Heart right ventricle (tissue), 16 donors: ENCODE measurements around the gene RIMBP2. TPM values are rescaled to one million over a fixed set of nuclear protein-coding genes. Genes with fewer than 3 reads are reported as not detected.

Experiments
- ATAC-seq, 8 donors: fragments of 200-7000 bp; cut with Tn5 transposase; one replicate each; pipeline ENCODE4 v1.9.1; 2020; ENCODE audit warnings: mild to moderate bottlenecking in 8 of 8, moderate library complexity in 8 of 8, moderate number of reproducible peaks in 1 of 8
- DNase-seq, 2 donors: peaks; one replicate each; pipeline ENCODE4 v3.0.0-alpha.2; 2020
- H3K27ac ChIP-seq, 10 donors: fragments of 200-600 bp; sonication (generic) in 2 of 10; one replicate each; pipeline versions ENCODE4 v1.5.0 to v1.8.0; 2020 to 2022; ENCODE audit warnings: mild to moderate bottlenecking in 3 of 10
- H3K27me3 ChIP-seq, 7 donors: fragments of 200-600 bp; one replicate each; pipeline ENCODE4 v1.8.0; 2021 to 2022; ENCODE audit warnings: mild to moderate bottlenecking in 2 of 7
- H3K36me3 ChIP-seq, 9 donors: fragments of 200-600 bp; sonication (generic) in 1 of 9; one replicate each; pipeline versions ENCODE4 v1.5.0 to v1.8.0; 2020 to 2022; ENCODE audit warnings: mild to moderate bottlenecking in 2 of 9
- H3K4me1 ChIP-seq, 9 donors: fragments of 200-600 bp; sonication (generic) in 1 of 9; one replicate each; pipeline versions ENCODE4 v1.5.0 to v1.8.0; 2020 to 2022; ENCODE audit warnings: mild to moderate bottlenecking in 4 of 9
- H3K4me3 ChIP-seq, 10 donors: fragments of 200-600 bp; sonication (generic) in 2 of 10; one replicate each; pipeline versions ENCODE4 v1.5.0 to v1.8.0; 2020 to 2022; ENCODE audit warnings: mild to moderate bottlenecking in 7 of 10, moderate library complexity in 2 of 10
- H3K9me3 ChIP-seq, 11 donors: fragments of 200-600 bp in 10 of 11; sonication (generic) in 2 of 11; one replicate each; pipeline versions ENCODE4 v1.5.0 to v1.8.0; 2013 to 2022; ENCODE audit warnings: mild to moderate bottlenecking in 2 of 11, control low read depth in 1 of 11, moderate library complexity in 1 of 11
- CTCF ChIP-seq, 9 donors: fragments of 200-600 bp; sonication (generic) in 2 of 9; IDR thresholded peaks; one replicate each; pipeline versions ENCODE4 v1.5.0 to v1.8.0; 2021 to 2022; ENCODE audit warnings: antibody characterized with exemption in 9 of 9, mild to moderate bottlenecking in 5 of 9, moderate library complexity in 1 of 9
- WGBS, 2 donors: extraction: QIAGEN DNeasy Blood & Tissue Kit; methylation state at CpG; one replicate each; pipeline ENCODE4 v1.1.7; 2013; ENCODE audit warnings: inconsistent platforms in 1 of 2; 5-methylcytosine and 5-hydroxymethylcytosine counted together
- intact Hi-C, 10 donors: fragments of 100-400 bp; cut with DNase I; formaldehyde crosslinking; loops; one replicate each; pipeline versions ENCODE4 v1.11.1 to v1.14.2; 2022
- polyA plus RNA-seq, 2 donors: library from polyadenylated mRNA; stranded (reverse); fragments of 200-250 nt; gene quantifications; one replicate each; pipeline ENCODE4 v1.2.3, GENCODE V29; 2013
- total RNA-seq, 10 donors: library from RNA; stranded (reverse); fragmentation: NEBNext Ultra II Directional in 3 of 10; extraction: Animal tissue kit (Norgen Biotek cat#: 25700) in 3 of 10; gene quantifications; one replicate each; pipeline versions ENCODE4 v1.2.1 to v1.2.4, GENCODE V29; 2021 to 2023
- donor health status: Arrhythmogenic right ventricular cardiomyopathy.
- donor health status: ischemic (EF 13 %, LVEDD 7.1; RV severe dilation, severe dysfunction).
- donor health status: healthy with polysubstance abuse.
- donor health status: DM: no; HTN: yes; CAD: no.
- donor health status: DM: no; HTN: no; CAD: no.
- donor health status: ischemic (EF 25% LVEDD 6.9; RV normal size, moderate dysfunction).
- donor health status: ischemic (EF 25% LVEDD 5.7; RV mildly dilated, moderate dysfunction).
- donor health status: healthy.
- donor health status: DM: yes; HTN: yes; CAD: no.
- donor health status: Ischemic cardiomyopathy.
- donor health status: ischemic (EF 35%, LVEDD 5.7; RV mildly dilated, moderate dysfunction).
- donor health status: nonischemic (EF 11% LVEDD 7.7; RV severe dilation, severe dysfunction).
- donor health status: DM: yes; HTN: yes; CAD: no.
- donor health status: PGD.
- donor health status: ischemic (EF 29% LVEDD 5.4; RV normal size, mild dysfunction).
- donor health status: nonischemic (EF 23%, LVEDD 6.1; RV moderate dilation, normal function).

Gene RIMBP2
- total and polyA plus RNA-seq, 12 donors: 0.01 to 0.17 (median 0.05) TPM; not detected in 9

- ATAC-seq (no peak), DNase-seq (no peak)
- intact Hi-C loops: no loop called here
- Histone ChIP-seq H3K27me3 (peaks cover 0 to 24% (median 5%) of the 10 kb centered on the region in 7 donors), H3K4me3 (no peak overlapping the region), H3K36me3 (no peaks in the 10 kb centered on the region), H3K27ac (no peak overlapping the region), H3K9me3 (no peaks in the 10 kb centered on the region), H3K4me1 (no peaks in the 10 kb centered on the region)
- 57 to 63% methylated on average over 18 of the region's 18 CpGs for WGBS, 2 donors
- no peak for TF ChIP-seq CTCF (IDR thresholded peaks at IDR 0.05)
Observed at GRCh38 chr12:130504110-130504839, 211.8 kb downstream of the RIMBP2 start.

- Histone ChIP-seq H3K27ac (no peak overlapping the region), H3K27me3 (peaks cover 0 to 16% (median 0%) of the 10 kb centered on the region in 7 donors), H3K4me3 (no peak overlapping the region), H3K36me3 (no peaks in the 10 kb centered on the region), H3K9me3 (no peaks in the 10 kb centered on the region), H3K4me1 (no peaks in the 10 kb centered on the region)
- ATAC-seq (no peak), DNase-seq (no peak)
- intact Hi-C loops: no loop called here
- WGBS, 2 donors: 84 to 87% methylated on average over 8 of the region's 8 CpGs
- TF ChIP-seq CTCF (IDR thresholded peaks at IDR 0.05): no peak
Observed at GRCh38 chr12:130501821-130502220, 214.3 kb downstream of the RIMBP2 start.

- 75 to 80% methylated on average over 16 of the region's 16 CpGs for WGBS, 2 donors
- Histone ChIP-seq H3K27me3 (peaks cover 0 to 12% (median 0%) of the 10 kb centered on the region in 7 donors), H3K27ac (no peak overlapping the region), H3K4me1 (no peaks in the 10 kb centered on the region), H3K9me3 (no peaks in the 10 kb centered on the region), H3K36me3 (no peaks in the 10 kb centered on the region), H3K4me3 (no peak overlapping the region)
- no peak for ATAC-seq
- intact Hi-C loops: no loop called here
- no peak for TF ChIP-seq CTCF (IDR thresholded peaks at IDR 0.05)
- DNase-seq: no peak
Observed at GRCh38 chr12:130500835-130501330, 215.2 kb downstream of the RIMBP2 start.

- no peak for TF ChIP-seq CTCF (IDR thresholded peaks at IDR 0.05)
- H3K27ac ChIP-seq: no peak overlapping the region
- ATAC-seq (no peak), DNase-seq (no peak)
- intact Hi-C loops: no loop called here
- no peak overlapping the region for H3K4me3 ChIP-seq
- H3K36me3 ChIP-seq: no peaks in the 10 kb centered on the region
- H3K4me1 ChIP-seq: no peaks in the 10 kb centered on the region
- peaks cover 0 to 12% (median 0%) of the 10 kb centered on the region in 7 donors for H3K27me3 ChIP-seq
- no peaks in the 10 kb centered on the region for H3K9me3 ChIP-seq
- WGBS, 2 donors: 54 to 61% methylated on average over 4 of the region's 4 CpGs
Observed at GRCh38 chr12:130499474-130499873, 216.6 kb downstream of the RIMBP2 start.
